ENCODE data around the gene TAX1BP3. TPM values are rescaled to one million over a fixed set of nuclear protein-coding genes. Genes with fewer than 3 reads are reported as not detected.

TAX1BP3 gene
- total and polyA plus RNA-seq, 2 of the 13 experiments (the other 11 are each of a cell fraction or from before 2014, with no cell fraction given), result 16.7 to 45.1 TPM

- TF ChIP-seq PAWR (CRISPR knock-in tag; IDR thresholded peaks at IDR 0.05; ENCODE audit: borderline replicate concordance) (no peak), GLMP (CRISPR knock-in tag; IDR thresholded peaks at IDR 0.05; ENCODE audit: borderline replicate concordance) (no peak), ZMYM3 (CRISPR knock-in tag; IDR thresholded peaks at IDR 0.05) (no peak), HMGXB3 (CRISPR knock-in tag; IDR thresholded peaks at IDR 0.05; ENCODE audit: borderline replicate concordance) (peak; percentile 15; the same call in 1 of the 2 replicates), MIER2 (CRISPR knock-in tag; IDR thresholded peaks at IDR 0.05) (no peak), REXO4 (CRISPR knock-in tag; IDR thresholded peaks at IDR 0.05; ENCODE audit: borderline replicate concordance) (0 out of 2 replicates have a peak, but pooled peaks have one; percentile 39), MXI1 (IDR thresholded peaks at IDR 0.05; ENCODE audit: borderline replicate concordance, low read depth, low read length) (peak; percentile 38; the same call in 1 of the 3 replicates), ZNF766 (CRISPR knock-in tag; IDR thresholded peaks at IDR 0.05; ENCODE audit: borderline replicate concordance) (no peak), SP1 (IDR thresholded peaks at IDR 0.05) (no peak), SP1 (CRISPR knock-in tag; IDR thresholded peaks at IDR 0.05) (peak; percentile 49; the same call in 1 of the 2 replicates), NFE2 (CRISPR knock-in tag; IDR thresholded peaks at IDR 0.05) (no peak), ZNF232 (CRISPR knock-in tag; IDR thresholded peaks at IDR 0.05; ENCODE audit: borderline replicate concordance) (peak; percentile 2; the same call in 1 of the 2 replicates), ZBTB7B (CRISPR knock-in tag; IDR thresholded peaks at IDR 0.05) (peak; percentile 6; the same call in 1 of the 2 replicates), POLR2G (IDR thresholded peaks at IDR 0.05; ENCODE audit: low read depth, low read length) (peak; percentile 97), SKIL (CRISPR knock-in tag; IDR thresholded peaks at IDR 0.05; ENCODE audit: borderline replicate concordance) (no peak), ZNF501 (CRISPR knock-in tag; IDR thresholded peaks at IDR 0.05) (peak; percentile 92)
- TF ChIP-seq, protein P1, sequence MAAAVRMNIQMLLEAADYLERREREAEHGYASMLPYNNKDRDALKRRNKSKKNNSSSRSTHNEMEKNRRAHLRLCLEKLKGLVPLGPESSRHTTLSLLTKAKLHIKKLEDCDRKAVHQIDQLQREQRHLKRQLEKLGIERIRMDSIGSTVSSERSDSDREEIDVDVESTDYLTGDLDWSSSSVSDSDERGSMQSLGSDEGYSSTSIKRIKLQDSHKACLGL (CRISPR knock-in tag; IDR thresholded peaks at IDR 0.05), result peak; percentile 26
- TF ChIP-seq, protein P2, sequence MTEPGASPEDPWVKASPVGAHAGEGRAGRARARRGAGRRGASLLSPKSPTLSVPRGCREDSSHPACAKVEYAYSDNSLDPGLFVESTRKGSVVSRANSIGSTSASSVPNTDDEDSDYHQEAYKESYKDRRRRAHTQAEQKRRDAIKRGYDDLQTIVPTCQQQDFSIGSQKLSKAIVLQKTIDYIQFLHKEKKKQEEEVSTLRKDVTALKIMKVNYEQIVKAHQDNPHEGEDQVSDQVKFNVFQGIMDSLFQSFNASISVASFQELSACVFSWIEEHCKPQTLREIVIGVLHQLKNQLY (CRISPR knock-in tag; IDR thresholded peaks at IDR 0.05), result no peak
- TF ChIP-seq, protein P3, sequence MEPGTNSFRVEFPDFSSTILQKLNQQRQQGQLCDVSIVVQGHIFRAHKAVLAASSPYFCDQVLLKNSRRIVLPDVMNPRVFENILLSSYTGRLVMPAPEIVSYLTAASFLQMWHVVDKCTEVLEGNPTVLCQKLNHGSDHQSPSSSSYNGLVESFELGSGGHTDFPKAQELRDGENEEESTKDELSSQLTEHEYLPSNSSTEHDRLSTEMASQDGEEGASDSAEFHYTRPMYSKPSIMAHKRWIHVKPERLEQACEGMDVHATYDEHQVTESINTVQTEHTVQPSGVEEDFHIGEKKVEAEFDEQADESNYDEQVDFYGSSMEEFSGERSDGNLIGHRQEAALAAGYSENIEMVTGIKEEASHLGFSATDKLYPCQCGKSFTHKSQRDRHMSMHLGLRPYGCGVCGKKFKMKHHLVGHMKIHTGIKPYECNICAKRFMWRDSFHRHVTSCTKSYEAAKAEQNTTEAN (CRISPR knock-in tag; conservative IDR thresholded peaks at IDR 0.05), result peak; percentile 55
Observed at GRCh38 chr17:3668279-3669084, at the start of gene TAX1BP3, which contains the start of gene EMC6 (continued).
